Motor neuron (in vitro differentiated cells): ENCODE data around the gene AKR1C8. TPM values are rescaled to one million over a fixed set of nuclear protein-coding genes. Genes with fewer than 3 reads are reported as not detected.
"Not testable (repeated sequence)": the region's sequence is repeated elsewhere in the genome, so short reads cannot be mapped to it uniquely, and the experiment has no call there.

Experiments
- ATAC-seq, 8 experiments: fragments of 200-7000 bp; cut with Tn5 transposase; replicated peaks in 6 of 8; 2 replicates each; pipeline ENCODE4 v1.8.0; 2021; ENCODE audit warnings: mild to moderate bottlenecking in 8 of 8, moderate library complexity in 8 of 8
- H3K27ac ChIP-seq, 2 donors: fragments of 250-450 bp; sonication (Bioruptor Pico); 2 replicates each; pipeline ENCODE4 v1.9.0; 2021; ENCODE audit warnings: antibody characterized with exemption in 2 of 2, mild to moderate bottlenecking in 2 of 2, moderate library complexity in 1 of 2
- H3K4me1 ChIP-seq, 2 donors: fragments of 250-450 bp; sonication (Bioruptor Pico); replicated peaks in 1 of 2; 2 replicates each; pipeline ENCODE4 v1.6.1; 2021; ENCODE audit warnings: antibody characterized with exemption in 2 of 2, mild to moderate bottlenecking in 2 of 2, moderate library complexity in 1 of 2
- H3K4me3 ChIP-seq, 5 donors: fragments of 250-450 bp; sonication (Bioruptor Pico); 2 replicates each; pipeline ENCODE4 v1.9.0; 2021; ENCODE audit warnings: antibody characterized with exemption in 5 of 5, mild to moderate bottlenecking in 5 of 5, moderate library complexity in 4 of 5
- WGBS, 10 experiments: fragments of 450-650 bp; shearing (Covaris generic); methylation state at CpG; one replicate each; pipeline ENCODE4 v1.0.0; 2022; 5-methylcytosine and 5-hydroxymethylcytosine counted together
- in situ Hi-C, 9 experiments: fragments of 400-800 bp; cut with MboI; loops; one replicate each; pipeline ENCODE4 v1.15.0; 2021; ENCODE audit warnings: low sequenced_read_pairs in 9 of 9, low pct_unique_long_range_greater_than_20kb in 2 of 9; ENCODE audit not compliant: unreplicated experiment in 9 of 9
- total RNA-seq, 8 experiments: library from RNA; unstranded; fragments of 300-600 nt; gene quantifications; 2 replicates each; pipeline versions ENCODE4 v1.2.3 to v1.2.4, GENCODE V29; 2022

The AKR1C8 gene
- total RNA-seq, 8 experiments from 2014 or later: 0.09 to 0.92 (median 0.14) TPM; not detected in 5

- no peak overlapping the region for H3K27ac ChIP-seq
- 0 to 100% (median 100%) methylated on average over 1 to 3 of the region's 3 CpGs; no CpG with 5 or more reads in 3 of the 10 experiments for WGBS, 10 experiments
- in situ Hi-C loops: no loop called here
- H3K4me3 ChIP-seq: no peak overlapping the region
- no peak for ATAC-seq
- no peaks in the 10 kb centered on the region for H3K4me1 ChIP-seq
Measured at GRCh38 chr10:5198386-5198785, 13.4 kb upstream of the AKR1C8 start.

GRCh38 chr10:5196702-5197113 is 11.8 kb upstream of the AKR1C8 start, which contains the start of gene AKR1C4:
Gene AKR1C4, plus strand, starts transcription at chr10:5196837. Its CDS starts 31 bp downstream, at chr10:5196868.
- 0 to 92% (median 74%) methylated on average over 1 to 4 of the region's 4 CpGs; no CpG with 5 or more reads in 2 of the 10 experiments for WGBS, 10 experiments
- Histone ChIP-seq H3K27ac (no peak within 1 kb of the TSS), H3K4me3 (no peak within 1 kb of the TSS), H3K4me1 (no peaks in the 10 kb centered on the region)
- in situ Hi-C loops: no loop called here
- ATAC-seq: peak in 3 of 8 experiments; percentile 97 to 100 (median 100)

- no peak overlapping the region for H3K4me3 ChIP-seq
- no peaks in the 10 kb centered on the region for H3K4me1 ChIP-seq
- WGBS, 10 experiments: 42 to 100% (median 78%) methylated on average over 1 to 5 of the region's 6 CpGs
- in situ Hi-C loops: no loop called here
- no peak overlapping the region for H3K27ac ChIP-seq
- no peak for ATAC-seq
Measured at GRCh38 chr10:5195727-5196374, 10.9 kb upstream of the AKR1C8 start.

GRCh38 chr10:5194431-5194830 is 9.5 kb upstream of the AKR1C8 start:
- Histone ChIP-seq H3K4me1 (no peaks in the 10 kb centered on the region), H3K27ac (no peak overlapping the region), H3K4me3 (no peak overlapping the region)
- 26 to 97% (median 79%) methylated on average over 1 to 3 of the region's 3 CpGs for WGBS, 10 experiments
- in situ Hi-C loops: no loop called here
- no peak for ATAC-seq

- Histone ChIP-seq H3K27ac (no peak overlapping the region), H3K4me3 (no peak overlapping the region), H3K4me1 (peaks cover 0 to 3% of the 10 kb centered on the region in 2 donors)
- 20 to 100% (median 52%) methylated on average over 1 to 2 of the region's 2 CpGs; no CpG with 5 or more reads in 2 of the 10 experiments for WGBS, 10 experiments
- no peak for ATAC-seq
- in situ Hi-C loops: no loop called here
Measured at GRCh38 chr10:5188358-5188757, 3.4 kb upstream of the AKR1C8 start.

DNA sequence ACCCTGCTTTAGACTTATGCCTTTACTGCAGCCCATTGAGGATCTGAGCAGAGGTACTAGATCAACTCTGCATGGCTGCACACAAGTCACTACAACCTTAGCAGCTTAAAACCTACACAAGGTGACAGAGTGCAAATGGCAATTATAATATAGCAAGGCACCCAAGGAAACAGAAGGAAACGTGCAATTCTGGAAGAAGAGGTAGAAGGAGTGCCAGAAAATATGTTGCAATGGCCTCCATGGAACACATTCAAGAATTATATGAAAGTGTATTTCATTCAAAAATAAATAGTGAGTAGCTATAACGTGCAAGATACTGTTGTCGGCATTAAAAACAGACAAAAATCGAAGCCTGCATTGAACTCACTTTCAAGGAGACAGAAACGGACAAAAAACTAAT is 2.9 kb upstream of the AKR1C8 start:
- in situ Hi-C loops: no loop called here
- Histone ChIP-seq H3K4me3 (no peak overlapping the region), H3K4me1 (peaks cover 0 to 3% of the 10 kb centered on the region in 2 donors), H3K27ac (no peak overlapping the region)
- no peak for ATAC-seq
- 24 to 94% (median 67%) methylated on average over 4 to 5 of the region's 5 CpGs for WGBS, 10 experiments

DNA sequence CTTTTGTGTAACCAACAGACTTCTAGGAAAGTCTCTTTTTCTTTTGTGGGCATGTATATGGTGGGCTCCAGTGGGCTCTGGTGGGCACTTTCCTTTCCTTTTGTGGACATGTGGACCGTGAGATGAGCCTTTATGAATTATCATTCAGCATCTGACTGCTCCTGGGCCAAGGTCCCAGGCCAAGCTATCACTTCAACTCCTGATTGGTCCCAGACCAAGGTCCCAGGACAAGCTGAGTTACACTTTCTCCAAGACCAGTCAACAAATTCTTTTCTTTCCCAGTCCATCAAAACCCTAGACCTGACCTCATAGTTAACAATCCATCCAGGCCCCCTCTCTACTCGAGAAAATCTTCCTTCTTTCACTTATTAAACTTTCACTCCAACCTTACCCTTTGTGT is 1.0 kb downstream of the AKR1C8 start:
- no peak for ATAC-seq
- Histone ChIP-seq H3K27ac (no peak overlapping the region), H3K4me1 (peaks cover 0 to 3% of the 10 kb centered on the region in 2 donors), H3K4me3 (no peak overlapping the region)
- 0 to 100% (median 63%) methylated on average over 1 to 2 of the region's 2 CpGs; no CpG with 5 or more reads in 3 of the 10 experiments for WGBS, 10 experiments
- in situ Hi-C loops: no loop called here

GRCh38 chr10:5180503-5180902 is 4.4 kb downstream of the AKR1C8 start:
- ATAC-seq, H3K4me3 ChIP-seq, in situ Hi-C loops, H3K27ac ChIP-seq, H3K4me1 ChIP-seq: not testable (repeated sequence)
- WGBS, 10 experiments: 40 to 79% methylated on average over 1 to 4 of the region's 12 CpGs; no CpG with 5 or more reads in 8 of the 10 experiments

DNA sequence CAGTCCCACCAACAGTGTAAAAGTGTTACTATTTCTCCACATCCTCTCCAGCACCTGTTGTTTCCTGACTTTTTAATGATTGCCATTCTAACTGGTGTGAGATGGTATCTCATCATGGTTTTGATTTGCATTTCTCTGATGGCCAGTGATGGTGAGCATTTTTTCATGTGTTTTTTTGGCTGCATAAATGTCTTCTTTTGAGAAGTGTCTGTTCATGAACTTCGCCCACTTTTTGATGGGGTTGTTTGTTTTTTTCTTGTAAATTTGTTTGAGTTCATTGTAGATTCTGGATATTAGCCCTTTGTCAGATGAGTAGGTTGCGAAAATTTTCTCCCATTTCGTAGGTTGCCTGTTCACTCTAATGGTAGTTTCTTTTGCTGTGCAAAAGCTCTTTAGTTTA is 9.4 kb downstream of the AKR1C8 start:
- H3K4me3 ChIP-seq, in situ Hi-C loops, ATAC-seq, H3K4me1 ChIP-seq, H3K27ac ChIP-seq: not testable (repeated sequence)
- whole genome bisulfite sequencing, 10 experiments: no CpG with 5 or more reads among the region's 3 CpGs

DNA sequence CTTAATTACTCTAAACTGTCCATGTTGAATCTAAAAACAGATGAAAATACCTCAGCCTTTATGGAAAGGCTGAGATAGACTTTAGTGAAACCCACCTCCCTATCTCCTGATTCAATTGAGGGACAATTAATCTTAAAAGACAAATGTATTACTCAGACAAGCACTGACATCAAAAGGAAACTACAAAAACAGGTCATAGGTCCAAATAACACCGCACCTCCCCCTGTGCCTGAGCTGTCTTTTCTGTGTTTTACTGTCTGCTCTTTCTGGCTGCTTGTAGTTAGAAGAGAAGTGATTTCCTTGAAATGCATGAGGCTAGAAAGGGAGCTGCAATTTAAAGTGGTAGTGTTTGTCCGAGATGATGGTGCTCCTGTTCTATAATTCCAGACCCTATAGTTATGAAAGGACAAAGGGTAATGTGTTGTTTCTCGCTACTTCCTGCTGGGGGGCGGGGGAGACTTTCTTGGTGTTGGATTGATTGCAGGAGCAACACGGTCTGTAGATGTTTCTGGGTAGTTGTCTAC is 16.0 kb downstream of the AKR1C8 start:
- H3K27ac ChIP-seq: no peak overlapping the region
- no peak overlapping the region for H3K4me3 ChIP-seq
- in situ Hi-C loops: no loop called here
- no peak for ATAC-seq
- no peaks in the 10 kb centered on the region for H3K4me1 ChIP-seq
- 11 to 55% (median 20%) methylated on average over 1 to 5 of the region's 5 CpGs for WGBS, 10 experiments

DNA sequence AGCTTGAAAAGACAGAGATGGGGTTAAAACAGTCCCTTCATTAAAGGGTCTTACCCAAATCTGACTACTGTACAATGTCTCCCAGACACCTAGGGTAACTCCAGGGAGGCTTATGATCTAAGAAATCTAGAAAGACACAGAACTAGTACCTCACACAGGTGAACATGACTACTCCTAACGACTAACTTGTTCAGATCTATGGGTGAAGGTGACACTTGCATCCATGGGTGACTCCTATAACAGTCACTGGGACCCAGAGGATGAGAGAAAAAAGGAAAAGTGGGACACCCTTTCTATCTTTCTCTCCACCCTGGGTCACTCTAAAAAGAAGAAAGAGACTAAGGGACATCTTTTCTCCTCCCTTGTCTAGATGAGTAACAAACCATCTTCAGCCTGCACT is 19.2 kb downstream of the AKR1C8 start:
- no peak overlapping the region for H3K27ac ChIP-seq
- ATAC-seq: no peak
- in situ Hi-C loops: no loop called here
- no peak overlapping the region for H3K4me3 ChIP-seq
- H3K4me1 ChIP-seq: no peaks in the 10 kb centered on the region
- 0 to 100% (median 10%) methylated on average over 1 of the region's 1 CpG; no CpG with 5 or more reads in 6 of the 10 experiments for WGBS, 10 experiments

DNA sequence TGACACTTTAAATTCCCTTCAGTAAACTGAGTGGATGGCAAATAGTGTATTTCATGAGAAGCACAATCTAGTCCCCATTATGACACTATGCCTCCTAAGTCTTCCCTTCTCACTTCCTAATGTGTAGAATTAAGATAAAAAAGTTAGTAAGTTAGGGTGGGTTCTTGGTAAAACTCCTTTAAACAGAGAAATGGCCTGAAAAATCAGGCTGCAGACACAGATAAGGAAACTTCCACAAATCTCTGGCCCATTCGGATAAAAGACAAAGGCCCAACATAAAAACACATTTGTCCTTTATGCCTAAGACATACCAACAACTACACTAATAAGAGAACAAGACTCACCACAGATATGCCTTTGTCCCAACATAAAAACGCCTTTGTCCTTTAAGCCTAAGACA is 21.5 kb downstream of the AKR1C8 start:
- WGBS, 10 experiments: 0 to 94% (median 41%) methylated on average over 1 to 2 of the region's 2 CpGs; no CpG with 5 or more reads in 4 of the 10 experiments
- no peak overlapping the region for H3K27ac ChIP-seq
- no peak overlapping the region for H3K4me3 ChIP-seq
- in situ Hi-C loops: no loop called here
- H3K4me1 ChIP-seq: no peaks in the 10 kb centered on the region
- no peak for ATAC-seq

- Histone ChIP-seq H3K27ac (no peak overlapping the region), H3K4me3 (no peak overlapping the region), H3K4me1 (no peaks in the 10 kb centered on the region)
- 33 to 93% (median 63%) methylated on average over 1 to 6 of the region's 6 CpGs for WGBS, 10 experiments
- in situ Hi-C loops: no loop called here
- no peak for ATAC-seq
Measured at GRCh38 chr10:5159126-5159525, 25.8 kb downstream of the AKR1C8 start.

DNA sequence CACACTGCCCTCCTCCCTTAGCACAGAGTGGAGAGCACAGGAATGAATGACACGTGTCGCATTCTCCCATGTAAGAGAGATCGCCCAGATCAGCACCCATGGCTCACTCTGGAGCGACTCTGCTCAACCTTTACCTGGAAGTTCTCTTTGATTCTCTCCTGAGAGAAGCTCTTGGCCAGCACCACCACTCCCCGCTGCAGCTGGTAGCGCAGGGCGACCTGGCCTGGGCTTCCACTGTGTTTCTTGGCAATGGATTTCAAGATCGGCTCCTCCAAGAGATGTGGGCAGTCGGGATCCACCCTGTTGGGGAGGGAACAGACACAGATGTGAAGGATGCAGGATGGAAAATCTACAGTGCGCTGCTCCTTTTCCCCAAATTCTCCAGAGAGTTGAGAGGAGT is 27.4 kb downstream of the AKR1C8 start:
- 0 to 100% (median 86%) methylated on average over 1 to 10 of the region's 10 CpGs; no CpG with 5 or more reads in 3 of the 10 experiments for WGBS, 10 experiments
- Histone ChIP-seq H3K4me1 (no peaks in the 10 kb centered on the region), H3K27ac (no peak overlapping the region), H3K4me3 (no peak overlapping the region)
- ATAC-seq: no peak
- in situ Hi-C loops: no loop called here
